Fibroblast of the aortic adventitia (primary cell): ENCODE measurements around the gene ATXN2L. TPM values are rescaled to one million over a fixed set of nuclear protein-coding genes. Genes with fewer than 3 reads are reported as not detected.

Experiments used
- DNase-seq: peaks from one replicate; pipeline ENCODE4 v3.0.0-alpha.2; 2010; ENCODE audit warnings: low read depth
- H3K4me3 ChIP-seq: 2 replicates; pipeline ENCODE4 v1.5.1; 2011; ENCODE audit warnings: low read depth, mild to moderate bottlenecking, control low read depth, low read length, moderate library complexity
- total RNA-seq: library from RNA; depleted of rRNA; stranded (reverse); fragments of >200 nt; gene quantifications from 2 replicates; pipeline ENCODE4 v1.2.3, GENCODE V29; 2012; ENCODE audit warnings: low replicate concordance
- TF ChIP-seq, protein P1 (sequence below): IDR thresholded peaks from 2 replicates; pipeline ENCODE4 v1.5.1; 2011; ENCODE audit warnings: mild to moderate bottlenecking, low read length, control low read depth, inconsistent platforms; ENCODE audit not compliant: insufficient read depth

Gene ATXN2L
- total RNA-seq, 1 donor, result 69.8 TPM

DNA sequence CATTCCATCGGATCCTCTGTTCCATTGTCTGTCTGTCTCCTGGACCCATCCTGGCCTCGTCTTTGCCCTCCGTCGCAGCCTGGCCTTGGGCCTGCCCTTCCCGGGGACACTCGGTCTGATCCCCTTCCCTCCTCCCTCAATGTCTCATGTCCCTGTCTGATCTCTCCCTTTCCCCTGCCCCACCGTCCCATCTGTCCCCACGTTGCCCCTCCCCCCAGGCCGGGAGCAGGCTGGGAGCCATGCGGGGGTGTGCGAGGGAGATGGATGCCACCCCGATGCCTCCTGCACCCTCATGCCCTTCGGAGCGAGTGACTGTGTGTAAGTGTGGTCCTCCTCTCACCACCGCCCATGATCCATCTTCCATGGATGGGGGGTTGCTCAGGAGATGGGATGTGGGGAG is 50.2 kb downstream of the ATXN2L start:
- H3K4me3 ChIP-seq, result no peak overlapping the region
- no peak for DNase-seq
- TF ChIP-seq, protein P1, sequence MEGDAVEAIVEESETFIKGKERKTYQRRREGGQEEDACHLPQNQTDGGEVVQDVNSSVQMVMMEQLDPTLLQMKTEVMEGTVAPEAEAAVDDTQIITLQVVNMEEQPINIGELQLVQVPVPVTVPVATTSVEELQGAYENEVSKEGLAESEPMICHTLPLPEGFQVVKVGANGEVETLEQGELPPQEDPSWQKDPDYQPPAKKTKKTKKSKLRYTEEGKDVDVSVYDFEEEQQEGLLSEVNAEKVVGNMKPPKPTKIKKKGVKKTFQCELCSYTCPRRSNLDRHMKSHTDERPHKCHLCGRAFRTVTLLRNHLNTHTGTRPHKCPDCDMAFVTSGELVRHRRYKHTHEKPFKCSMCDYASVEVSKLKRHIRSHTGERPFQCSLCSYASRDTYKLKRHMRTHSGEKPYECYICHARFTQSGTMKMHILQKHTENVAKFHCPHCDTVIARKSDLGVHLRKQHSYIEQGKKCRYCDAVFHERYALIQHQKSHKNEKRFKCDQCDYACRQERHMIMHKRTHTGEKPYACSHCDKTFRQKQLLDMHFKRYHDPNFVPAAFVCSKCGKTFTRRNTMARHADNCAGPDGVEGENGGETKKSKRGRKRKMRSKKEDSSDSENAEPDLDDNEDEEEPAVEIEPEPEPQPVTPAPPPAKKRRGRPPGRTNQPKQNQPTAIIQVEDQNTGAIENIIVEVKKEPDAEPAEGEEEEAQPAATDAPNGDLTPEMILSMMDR, result no peak

GRCh38 chr16:28873543-28874201 is 50.9 kb downstream of the ATXN2L start:
- TF ChIP-seq, protein P1, result peak; percentile 67
- H3K4me3 ChIP-seq, result no peak overlapping the region
- no peak for DNase-seq

DNA sequence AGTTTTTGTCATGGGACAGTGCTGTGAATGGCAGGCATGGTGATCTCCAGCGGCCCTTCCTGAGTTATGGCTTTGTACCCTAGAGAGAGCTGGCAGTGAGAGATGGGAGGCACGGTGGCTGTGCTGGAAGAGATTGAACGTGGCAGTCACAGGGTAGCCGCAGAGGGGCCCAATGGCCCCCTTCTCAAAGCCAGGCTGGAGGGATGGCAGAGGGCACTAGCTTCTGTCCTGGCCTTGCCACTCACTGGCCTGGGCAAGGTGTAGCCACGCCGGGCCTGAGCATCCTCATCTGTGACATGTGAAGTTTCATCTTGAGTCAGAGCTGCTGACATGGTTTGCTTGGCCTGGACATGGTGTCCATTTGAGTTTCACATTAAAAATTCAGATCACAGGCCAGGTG is 51.6 kb downstream of the ATXN2L start:
- no peak overlapping the region for H3K4me3 ChIP-seq
- DNase-seq, result no peak
- TF ChIP-seq, protein P1, result no peak

- TF ChIP-seq, protein P1, result no peak
- no peak overlapping the region for H3K4me3 ChIP-seq
- DNase-seq, result no peak
Measured at GRCh38 chr16:28875134-28876018, 52.6 kb downstream of the ATXN2L start.

- TF ChIP-seq, protein P1, result no peak
- H3K4me3 ChIP-seq, result no peak overlapping the region
- DNase-seq, result no peak
Measured at GRCh38 chr16:28876019-28876659, 53.3 kb downstream of the ATXN2L start.

- TF ChIP-seq, protein P1, result no peak
- DNase-seq, result no peak
- H3K4me3 ChIP-seq, result no peak overlapping the region
Measured at GRCh38 chr16:28876973-28877654, 54.3 kb downstream of the ATXN2L start.
